ENCODE results near the gene SLC35A5. TPM values are rescaled to one million over a fixed set of nuclear protein-coding genes. Genes with fewer than 3 reads are reported as not detected.
A peak's percentile ranks its signal among the peaks of the same experiment; 100 is the strongest.

Gene SLC35A5
- total RNA-seq, 1 donor: 73.5 TPM

DNA sequence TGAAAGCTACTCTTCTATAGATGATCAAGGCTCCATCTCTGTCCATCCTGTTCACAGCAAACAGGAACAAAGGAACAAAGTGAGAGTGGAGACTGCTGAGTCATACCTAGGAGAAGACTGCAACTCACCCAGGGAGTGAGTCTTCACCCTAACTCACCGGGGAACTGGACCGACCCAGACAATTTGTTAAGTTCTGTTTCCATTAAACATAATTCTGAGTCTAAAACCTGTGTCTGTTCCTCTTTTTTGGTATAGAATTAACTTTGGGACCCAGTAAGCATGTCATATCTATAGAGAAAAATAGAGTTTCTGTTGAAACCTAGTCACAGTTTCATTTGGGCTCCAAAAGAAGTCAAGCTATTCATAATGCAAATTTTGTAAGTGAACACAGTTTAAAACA is 57.5 kb downstream of the SLC35A5 start:
- DNase-seq (ENCODE audit: low read depth): no peak
- TF ChIP-seq, protein P1, sequence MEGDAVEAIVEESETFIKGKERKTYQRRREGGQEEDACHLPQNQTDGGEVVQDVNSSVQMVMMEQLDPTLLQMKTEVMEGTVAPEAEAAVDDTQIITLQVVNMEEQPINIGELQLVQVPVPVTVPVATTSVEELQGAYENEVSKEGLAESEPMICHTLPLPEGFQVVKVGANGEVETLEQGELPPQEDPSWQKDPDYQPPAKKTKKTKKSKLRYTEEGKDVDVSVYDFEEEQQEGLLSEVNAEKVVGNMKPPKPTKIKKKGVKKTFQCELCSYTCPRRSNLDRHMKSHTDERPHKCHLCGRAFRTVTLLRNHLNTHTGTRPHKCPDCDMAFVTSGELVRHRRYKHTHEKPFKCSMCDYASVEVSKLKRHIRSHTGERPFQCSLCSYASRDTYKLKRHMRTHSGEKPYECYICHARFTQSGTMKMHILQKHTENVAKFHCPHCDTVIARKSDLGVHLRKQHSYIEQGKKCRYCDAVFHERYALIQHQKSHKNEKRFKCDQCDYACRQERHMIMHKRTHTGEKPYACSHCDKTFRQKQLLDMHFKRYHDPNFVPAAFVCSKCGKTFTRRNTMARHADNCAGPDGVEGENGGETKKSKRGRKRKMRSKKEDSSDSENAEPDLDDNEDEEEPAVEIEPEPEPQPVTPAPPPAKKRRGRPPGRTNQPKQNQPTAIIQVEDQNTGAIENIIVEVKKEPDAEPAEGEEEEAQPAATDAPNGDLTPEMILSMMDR (IDR thresholded peaks at IDR 0.05; ENCODE audit: insufficient read depth, low read length): no peak
- H3K4me3 ChIP-seq (ENCODE audit: low read depth, low read length): no peak overlapping the region

DNA sequence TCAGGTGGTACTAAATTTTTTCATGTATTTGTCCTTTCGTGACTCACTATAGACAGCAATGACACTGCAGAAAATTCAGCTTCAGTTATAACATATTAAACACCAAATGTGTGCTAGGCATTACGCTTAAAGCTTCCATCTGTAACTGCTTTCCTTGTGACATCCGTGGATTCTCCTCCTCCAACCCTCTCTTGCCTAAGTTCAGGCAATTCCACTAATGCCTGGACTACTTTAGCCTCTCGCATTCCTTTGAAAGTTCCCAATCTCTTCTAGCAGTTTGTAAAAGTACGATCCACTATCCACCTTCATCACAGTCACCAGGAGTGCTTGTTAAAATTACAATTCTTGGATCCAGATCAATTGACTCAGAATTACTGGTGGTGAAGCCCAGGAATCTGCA is 61.4 kb downstream of the SLC35A5 start:
- no peak for DNase-seq (ENCODE audit: low read depth)
- no peak overlapping the region for H3K4me3 ChIP-seq (ENCODE audit: low read depth, low read length)
- TF ChIP-seq, protein P1 (IDR thresholded peaks at IDR 0.05; ENCODE audit: insufficient read depth, low read length): no peak

DNA sequence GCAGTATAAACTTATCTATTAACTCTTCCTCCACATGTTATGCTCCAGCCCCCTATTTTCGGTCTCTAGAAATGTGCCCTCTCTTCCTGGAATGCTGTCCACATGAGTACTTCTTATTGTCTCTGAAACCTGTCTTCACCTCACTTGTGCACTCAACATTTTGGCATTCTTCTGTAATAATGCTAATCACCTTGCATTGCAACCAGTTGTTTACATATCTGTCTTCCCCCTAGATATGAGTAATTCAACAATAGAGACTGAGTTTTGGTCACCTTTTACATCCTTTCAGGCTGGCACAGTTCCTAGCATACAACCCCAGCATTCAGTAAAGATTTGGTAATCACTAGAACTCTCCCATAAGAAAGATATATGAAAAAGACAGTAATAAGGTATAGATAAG is 61.9 kb downstream of the SLC35A5 start:
- DNase-seq (ENCODE audit: low read depth): no peak
- TF ChIP-seq, protein P1 (IDR thresholded peaks at IDR 0.05; ENCODE audit: insufficient read depth, low read length): no peak
- H3K4me3 ChIP-seq (ENCODE audit: low read depth, low read length): no peak overlapping the region

DNA sequence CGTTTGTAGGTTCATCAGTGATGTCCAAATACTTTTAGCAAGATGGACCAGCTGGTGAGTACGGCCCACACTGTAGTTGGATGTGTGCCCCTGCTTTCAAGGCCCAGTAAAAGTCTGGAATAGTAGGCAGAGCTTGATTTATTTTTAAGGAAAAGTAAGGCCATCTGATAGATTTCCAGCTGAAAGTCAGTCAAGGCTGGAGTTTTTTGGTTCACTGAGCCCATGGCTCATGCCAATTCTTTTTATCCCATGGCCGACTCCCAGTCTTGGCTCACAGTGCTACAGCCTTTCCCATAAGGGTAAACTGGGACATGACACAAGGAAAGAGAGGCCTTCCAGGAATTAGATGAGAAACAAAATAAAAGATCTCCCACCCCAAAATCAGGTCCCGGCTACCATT is 65.6 kb downstream of the SLC35A5 start:
- peak overlapping the region; percentile 48 for H3K4me3 ChIP-seq (ENCODE audit: low read depth, low read length)
- TF ChIP-seq, protein P1 (IDR thresholded peaks at IDR 0.05; ENCODE audit: insufficient read depth, low read length): no peak
- peak; percentile 82 for DNase-seq (ENCODE audit: low read depth)

DNA sequence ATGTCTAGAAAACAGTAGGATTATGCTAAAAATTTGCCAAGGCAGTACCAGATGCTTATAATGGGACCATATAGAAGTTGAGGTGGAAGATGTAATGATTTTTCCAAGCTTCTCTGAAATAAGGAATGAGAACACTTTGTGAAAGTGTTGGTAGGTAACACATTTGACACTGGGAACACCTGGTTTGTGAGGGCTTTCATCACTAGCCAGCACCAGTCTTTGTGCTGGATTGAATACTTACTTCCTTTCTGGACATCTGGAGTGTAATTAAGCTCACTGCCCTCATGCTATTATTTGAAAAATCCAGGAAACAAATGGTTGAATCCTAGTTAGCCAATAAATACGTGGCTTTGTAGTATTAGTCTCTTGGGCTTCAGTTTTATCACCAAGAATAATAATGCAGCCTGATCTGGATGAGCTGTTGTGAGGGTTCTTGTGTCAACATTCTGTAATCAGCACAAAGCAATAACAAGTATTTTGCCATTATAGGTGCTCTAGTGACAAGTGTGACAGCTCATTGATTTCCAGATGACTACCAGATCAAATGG is 66.1 kb downstream of the SLC35A5 start:
- peak overlapping the region; percentile 48 for H3K4me3 ChIP-seq (ENCODE audit: low read depth, low read length)
- no peak for DNase-seq (ENCODE audit: low read depth)
- TF ChIP-seq, protein P1 (IDR thresholded peaks at IDR 0.05; ENCODE audit: insufficient read depth, low read length): no peak

DNA sequence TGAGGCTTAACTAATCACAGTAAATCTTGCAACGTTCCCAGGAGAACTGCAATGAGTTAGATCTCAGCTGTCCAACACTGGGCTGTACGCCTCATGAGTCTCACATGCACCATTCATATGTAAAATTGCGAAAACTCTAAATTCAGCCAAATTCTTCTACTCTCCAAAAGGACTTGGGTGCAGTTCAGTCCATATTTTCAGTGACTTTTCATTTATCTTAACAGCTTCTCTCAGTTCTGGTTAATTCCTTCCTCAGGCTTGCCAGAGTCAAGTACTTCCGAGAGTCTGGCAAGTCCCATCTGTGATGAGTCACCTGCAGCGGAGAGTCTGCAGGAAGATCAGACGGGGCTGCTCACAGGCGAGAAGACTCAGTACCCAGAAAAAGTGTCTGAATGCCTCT is 67.6 kb downstream of the SLC35A5 start:
- peak overlapping the region; percentile 99 for H3K4me3 ChIP-seq (ENCODE audit: low read depth, low read length)
- DNase-seq (ENCODE audit: low read depth): peak; percentile 99
- TF ChIP-seq, protein P1 (IDR thresholded peaks at IDR 0.05; ENCODE audit: insufficient read depth, low read length): no peak

DNA sequence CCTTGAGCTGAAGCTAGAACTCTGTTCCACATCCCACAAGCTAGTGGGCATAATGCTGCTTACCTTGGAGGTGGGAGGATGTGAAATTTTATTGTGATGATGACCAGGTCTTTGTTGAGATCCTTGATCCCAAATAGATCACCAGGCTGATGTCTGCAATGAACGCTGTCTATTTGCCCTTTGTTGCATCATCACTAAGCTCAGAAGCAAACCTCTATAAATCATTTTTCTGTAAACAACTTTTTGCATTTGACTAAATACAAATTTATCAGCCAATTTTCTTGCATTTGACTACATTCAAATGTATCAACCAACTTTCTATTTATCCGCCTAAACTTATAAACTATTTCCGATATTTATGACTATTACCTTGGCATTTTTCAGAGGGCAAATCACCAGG is 69.4 kb downstream of the SLC35A5 start:
- H3K4me3 ChIP-seq (ENCODE audit: low read depth, low read length): peak overlapping the region; percentile 99
- DNase-seq (ENCODE audit: low read depth): no peak
- TF ChIP-seq, protein P1 (IDR thresholded peaks at IDR 0.05; ENCODE audit: insufficient read depth, low read length): no peak
